ENCODE data around the gene LRP1B. TPM values are rescaled to one million over a fixed set of nuclear protein-coding genes. Genes with fewer than 3 reads are reported as not detected.

LRP1B gene
- total RNA-seq, 4 donors from 2014 or later = 1.2 to 3.3 (median 2.6) TPM

DNA sequence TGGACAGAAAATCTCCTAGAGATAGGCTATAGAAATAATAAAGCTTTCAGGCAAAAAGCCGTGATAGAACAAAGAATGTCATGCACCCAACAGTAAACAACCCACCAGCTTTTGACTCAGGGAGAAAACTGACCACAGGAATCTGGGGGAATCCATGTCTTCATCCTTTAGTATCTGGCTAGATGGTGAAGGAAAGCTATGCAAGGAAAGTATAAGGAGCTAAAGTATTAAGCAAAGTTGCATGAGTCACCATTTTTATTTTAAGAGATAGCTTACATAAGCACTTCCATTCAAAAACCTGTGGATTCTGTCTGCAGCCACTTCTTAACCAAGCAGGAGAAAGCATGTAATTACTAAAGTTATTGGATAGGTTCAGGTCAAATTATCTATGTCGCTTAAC is 363.8 kb downstream of the LRP1B start:
- no peak for DNase-seq (ENCODE audit: low spot score in 2 of 2)
- no peaks in the 10 kb centered on the region for H3K36me3 ChIP-seq
- H3K9me3 ChIP-seq = peaks cover 0 to 2% (median 0%) of the 10 kb centered on the region in 4 donors
- no peak overlapping the region for H3K27ac ChIP-seq
- no peaks in the 10 kb centered on the region for H3K27me3 ChIP-seq
- 55 to 68% methylated on average over 2 of the region's 2 CpGs for WGBS, 2 donors
- H3K4me1 ChIP-seq = no peaks in the 10 kb centered on the region
- TF ChIP-seq POLR2A (IDR thresholded peaks at IDR 0.05) (no peak), EP300 (IDR thresholded peaks at IDR 0.05) (no peak)
- TF ChIP-seq, protein P1, sequence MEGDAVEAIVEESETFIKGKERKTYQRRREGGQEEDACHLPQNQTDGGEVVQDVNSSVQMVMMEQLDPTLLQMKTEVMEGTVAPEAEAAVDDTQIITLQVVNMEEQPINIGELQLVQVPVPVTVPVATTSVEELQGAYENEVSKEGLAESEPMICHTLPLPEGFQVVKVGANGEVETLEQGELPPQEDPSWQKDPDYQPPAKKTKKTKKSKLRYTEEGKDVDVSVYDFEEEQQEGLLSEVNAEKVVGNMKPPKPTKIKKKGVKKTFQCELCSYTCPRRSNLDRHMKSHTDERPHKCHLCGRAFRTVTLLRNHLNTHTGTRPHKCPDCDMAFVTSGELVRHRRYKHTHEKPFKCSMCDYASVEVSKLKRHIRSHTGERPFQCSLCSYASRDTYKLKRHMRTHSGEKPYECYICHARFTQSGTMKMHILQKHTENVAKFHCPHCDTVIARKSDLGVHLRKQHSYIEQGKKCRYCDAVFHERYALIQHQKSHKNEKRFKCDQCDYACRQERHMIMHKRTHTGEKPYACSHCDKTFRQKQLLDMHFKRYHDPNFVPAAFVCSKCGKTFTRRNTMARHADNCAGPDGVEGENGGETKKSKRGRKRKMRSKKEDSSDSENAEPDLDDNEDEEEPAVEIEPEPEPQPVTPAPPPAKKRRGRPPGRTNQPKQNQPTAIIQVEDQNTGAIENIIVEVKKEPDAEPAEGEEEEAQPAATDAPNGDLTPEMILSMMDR (IDR thresholded peaks at IDR 0.05) = no peak
- H3K4me3 ChIP-seq = no peak overlapping the region

DNA sequence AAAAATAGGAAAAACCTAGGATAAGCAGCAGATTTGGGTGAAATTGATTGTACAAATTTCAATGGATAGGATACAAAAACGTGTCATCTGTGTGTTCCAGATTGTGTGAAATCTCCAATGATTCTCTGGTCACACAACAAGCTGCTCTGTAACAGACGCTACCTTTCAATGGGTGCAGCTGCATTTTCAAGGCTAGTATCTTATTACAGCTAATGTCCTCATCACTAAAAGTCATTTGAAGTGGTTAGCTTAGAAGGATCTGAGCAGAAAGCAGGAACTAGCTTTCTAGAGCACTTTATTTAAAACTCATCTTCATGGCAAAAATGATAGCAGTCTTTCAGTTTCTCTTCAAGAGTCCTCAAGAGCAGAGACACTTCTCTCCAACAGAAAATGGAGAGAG is 364.6 kb downstream of the LRP1B start:
- no peaks in the 10 kb centered on the region for H3K4me1 ChIP-seq
- H3K4me3 ChIP-seq = no peak overlapping the region
- 59 to 68% methylated on average over 2 of the region's 2 CpGs for WGBS, 2 donors
- no peak for TF ChIP-seq POLR2A (IDR thresholded peaks at IDR 0.05)
- TF ChIP-seq EP300 (IDR thresholded peaks at IDR 0.05) = no peak
- TF ChIP-seq, protein P1 (IDR thresholded peaks at IDR 0.05) = no peak
- no peak overlapping the region for H3K27ac ChIP-seq
- H3K36me3 ChIP-seq = no peaks in the 10 kb centered on the region
- no peak for DNase-seq (ENCODE audit: low spot score in 2 of 2)
- H3K9me3 ChIP-seq = peaks cover 0 to 2% (median 0%) of the 10 kb centered on the region in 4 donors
- no peaks in the 10 kb centered on the region for H3K27me3 ChIP-seq

DNA sequence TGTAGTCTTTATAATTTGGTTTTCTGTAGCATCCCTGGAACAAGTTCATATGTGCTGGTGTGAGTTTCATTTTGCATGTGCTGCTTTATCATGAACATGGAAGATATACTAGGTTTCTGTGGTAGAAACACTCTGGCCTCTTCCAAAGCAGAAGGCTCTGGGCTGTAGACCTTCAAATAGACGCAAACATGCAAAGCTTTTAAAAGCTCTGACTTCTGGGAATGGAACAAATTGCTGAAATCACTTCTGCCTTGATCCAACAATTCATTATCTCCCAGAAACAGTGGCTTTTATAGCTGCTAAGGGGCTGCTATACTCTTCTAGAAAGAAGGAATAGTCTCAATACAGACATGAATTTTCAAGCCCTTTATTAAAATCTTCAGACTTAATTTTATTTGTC is 382.2 kb downstream of the LRP1B start:
- no peak for TF ChIP-seq EP300 (IDR thresholded peaks at IDR 0.05)
- no peak for TF ChIP-seq POLR2A (IDR thresholded peaks at IDR 0.05)
- TF ChIP-seq, protein P1 (IDR thresholded peaks at IDR 0.05) = no peak
- Histone ChIP-seq H3K9me3 (no peaks in the 10 kb centered on the region), H3K27ac (no peak overlapping the region), H3K4me3 (no peak overlapping the region), H3K36me3 (no peaks in the 10 kb centered on the region), H3K4me1 (no peaks in the 10 kb centered on the region), H3K27me3 (no peaks in the 10 kb centered on the region)
- 78 to 83% methylated on average over 1 of the region's 1 CpG for WGBS, 2 donors
- no peak for DNase-seq (ENCODE audit: low spot score in 2 of 2)

DNA sequence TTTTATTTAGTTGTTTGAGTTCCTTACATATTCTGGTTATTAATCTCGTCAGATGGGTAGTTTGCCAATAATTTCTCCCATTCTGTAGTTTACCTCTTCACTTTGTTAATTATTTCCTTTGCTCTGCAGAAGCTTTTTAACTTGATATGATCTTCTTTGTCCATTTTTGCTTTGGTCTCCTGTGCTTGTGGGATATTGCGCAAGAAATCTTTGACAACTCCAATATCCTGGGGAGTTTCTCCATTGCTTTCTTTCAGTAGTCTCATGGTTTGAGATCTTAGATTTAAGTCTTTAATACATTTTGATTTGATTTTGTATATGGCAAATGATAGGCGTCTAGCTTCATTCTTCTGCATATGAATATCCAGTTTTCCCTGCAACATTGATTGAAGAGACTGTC is 389.2 kb downstream of the LRP1B start:
- TF ChIP-seq, protein P1 (IDR thresholded peaks at IDR 0.05) = no peak
- TF ChIP-seq POLR2A (IDR thresholded peaks at IDR 0.05) = no peak
- no peak for TF ChIP-seq EP300 (IDR thresholded peaks at IDR 0.05)
- H3K4me1 ChIP-seq = no peaks in the 10 kb centered on the region
- no peak overlapping the region for H3K27ac ChIP-seq
- no peak for DNase-seq (ENCODE audit: low spot score in 2 of 2)
- H3K36me3 ChIP-seq = no peaks in the 10 kb centered on the region
- H3K4me3 ChIP-seq = no peak overlapping the region
- H3K27me3 ChIP-seq = no peaks in the 10 kb centered on the region
- no peaks in the 10 kb centered on the region for H3K9me3 ChIP-seq
- 71 to 93% methylated on average over 3 of the region's 3 CpGs for WGBS, 2 donors

DNA sequence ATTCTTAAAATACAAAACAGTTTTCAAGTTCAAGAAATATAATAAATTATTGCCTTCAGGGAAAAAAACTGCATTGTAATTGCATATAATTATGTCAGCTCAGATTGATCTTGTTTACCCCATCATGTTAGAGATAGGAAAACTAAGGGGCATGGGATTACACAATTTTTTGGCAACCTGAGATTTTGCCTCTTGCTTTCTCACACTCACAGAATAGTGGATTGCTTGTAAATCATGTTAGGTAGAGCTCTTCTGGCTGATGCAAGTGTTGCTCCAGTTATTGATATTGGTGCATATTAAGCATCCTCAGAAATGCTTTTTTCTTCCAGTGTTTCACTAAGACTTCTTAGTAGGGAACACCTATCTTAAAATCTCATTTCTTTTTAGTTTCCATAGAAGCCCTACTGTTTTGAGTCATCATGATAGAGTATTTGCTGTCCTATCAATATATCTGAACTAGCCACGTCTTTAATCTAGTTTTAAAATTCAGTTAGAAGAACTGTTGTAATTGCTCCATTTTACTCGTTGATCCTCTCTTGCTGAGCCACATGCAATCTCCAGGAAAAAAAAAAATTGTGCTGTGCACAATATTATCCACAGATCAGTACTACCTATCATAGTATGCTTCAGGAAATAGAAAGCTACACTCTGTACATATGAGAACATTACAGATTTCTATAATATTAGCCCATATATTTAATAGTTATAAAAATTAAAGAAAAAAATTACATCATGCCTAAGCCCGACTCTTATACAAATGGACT is 393.1 kb downstream of the LRP1B start:
- TF ChIP-seq EP300 (IDR thresholded peaks at IDR 0.05) = no peak
- TF ChIP-seq POLR2A (IDR thresholded peaks at IDR 0.05) = no peak
- TF ChIP-seq, protein P1 (IDR thresholded peaks at IDR 0.05) = no peak

More for the DNA sequence above, 393.1 kb downstream of the LRP1B start:
- H3K27ac ChIP-seq = no peak overlapping the region
- 71 to 72% methylated on average over 3 of the region's 3 CpGs for WGBS, 2 donors
- no peaks in the 10 kb centered on the region for H3K4me1 ChIP-seq
- H3K27me3 ChIP-seq = no peaks in the 10 kb centered on the region
- H3K36me3 ChIP-seq = no peaks in the 10 kb centered on the region
- DNase-seq (ENCODE audit: low spot score in 2 of 2) = no peak
- H3K9me3 ChIP-seq = no peaks in the 10 kb centered on the region
- no peak overlapping the region for H3K4me3 ChIP-seq

All from tibial nerve (tissue), 4 donors.